SU-DHL-6 (cell line): ENCODE measurements around the gene KANK2.

Experiments
- CTCF ChIP-seq: fragments of 200-600 bp; sonication (generic); IDR thresholded peaks from one replicate; pipeline ENCODE4 v1.5.1; 2017; ENCODE audit warnings: antibody characterized with exemption, mild to moderate bottlenecking, low read length, moderate library complexity; ENCODE audit not compliant: insufficient read depth, poor library complexity, severe bottlenecking
- EZH2phosphoT487 ChIP-seq: fragments of 200-600 bp; sonication (generic), shearing (Covaris generic); conservative IDR thresholded peaks from 2 replicates; pipeline ENCODE4 v1.6.1; 2018; ENCODE audit warnings: mild to moderate bottlenecking, antibody characterized with exemption, low read length, moderate library complexity, mixed read lengths

GRCh38 chr19:11232555-11232954 is 35.2 kb upstream of the KANK2 start:
- TF ChIP-seq CTCF (no peak), EZH2phosphoT487 (no peak)
